HepG2 (cell line): Measurements from ENCODE around the gene FAM216A. TPM values are rescaled to one million over a fixed set of nuclear protein-coding genes. Genes with fewer than 3 reads are reported as not detected.
A peak's percentile ranks its signal among the peaks of the same experiment; 100 is the strongest.

Experiments used
- ATAC-seq: fragments of 200-7000 bp; cut with Tn5 transposase; 3 replicates; pipeline ENCODE4 v1.9.1; 2020; ENCODE audit warnings: mild to moderate bottlenecking, moderate library complexity
- BruUV-seq: library from RNA; stranded (reverse); fragments of 400-500 nt; replicated peaks from 2 replicates; lab custom pipeline; 2021; lab: Mats Ljungman, UMichigan
- CTCF ChIA-PET: fragments of 300-600 bp; formaldehyde crosslinking; extraction: SDS; loops from one replicate; lab custom pipeline; 2021; ENCODE audit warnings: low total read pairs, inconsistent platforms, low intra/inter-chr PET ratio; lab: Yijun Ruan, JAX
- POLR2A ChIA-PET: fragments of 350-600 bp; sonication (Branson Sonifier 250); formaldehyde crosslinking; loops from one replicate; lab custom pipeline; 2020; ENCODE audit warnings: antibody characterized with exemption, inconsistent platforms; lab: Yijun Ruan, JAX
- DNase-seq: peaks from one replicate; pipeline ENCODE4 v3.0.0-alpha.2; 2015; ENCODE audit warnings: low spot score
- FAIRE-seq: peaks from 3 replicates; lab custom pipeline; 2011; peaks lifted over from hg19 to GRCh38; lab: Jason Lieb, UNC
- H2AFZ ChIP-seq: one replicate; pipeline ENCODE4 v1.6.1; 2011; ENCODE audit warnings: low read length, inconsistent platforms
- H3K27ac ChIP-seq: fragments of 300-600 bp; 3 replicates; pipeline ENCODE4 v1.8.0; 2011; ENCODE audit warnings: mixed run types, mild to moderate bottlenecking, mixed read lengths, low read length, inconsistent platforms; ENCODE audit not compliant: insufficient read depth; ENCODE audit errors: extremely low read length
- H3K27me3 ChIP-seq, 2 experiments: fragments of 200-600 bp in 1 of 2; 2 replicates in 1 of 2; 3 replicates in 1 of 2; pipeline versions ENCODE4 v1.6.0 to v1.8.0; 2011; ENCODE audit warnings: low read length in 2 of 2, mild to moderate bottlenecking in 2 of 2, moderate library complexity in 2 of 2, inconsistent platforms in 1 of 2; ENCODE audit not compliant: insufficient read depth in 2 of 2, control insufficient read depth in 1 of 2
- H3K36me3 ChIP-seq, 2 experiments: fragments of 200-600 bp in 1 of 2; replicated peaks in 1 of 2; 2 replicates in 1 of 2; 3 replicates in 1 of 2; pipeline versions ENCODE4 v1.5.1 to v1.8.0; 2011; ENCODE audit warnings: low read length in 2 of 2, inconsistent platforms in 1 of 2; ENCODE audit not compliant: insufficient read depth in 2 of 2, control insufficient read depth in 1 of 2
- H3K4me1 ChIP-seq: 2 replicates; pipeline ENCODE4 v1.5.1; 2012; ENCODE audit warnings: low read length, inconsistent platforms; ENCODE audit not compliant: insufficient read depth
- H3K4me2 ChIP-seq: 2 replicates; pipeline ENCODE4 v1.6.0; 2011; ENCODE audit warnings: low read depth, low read length, inconsistent platforms
- H3K4me3 ChIP-seq, 3 experiments: fragments of 200-600 bp in 1 of 3; sonication (generic), shearing (Covaris generic) in 1 of 3; replicated peaks in 1 of 3; 2 replicates each; pipeline ENCODE4 v1.5.1; 2011 to 2016; ENCODE audit warnings: low read length in 3 of 3, inconsistent platforms in 2 of 3, low read depth in 2 of 3, mild to moderate bottlenecking in 2 of 3, control low read depth in 1 of 3, mixed read lengths in 1 of 3; ENCODE audit not compliant: insufficient read depth in 1 of 3
- H3K79me2 ChIP-seq: one replicate; pipeline ENCODE4 v1.6.1; 2011; ENCODE audit warnings: low read length, inconsistent platforms; ENCODE audit not compliant: insufficient read depth
- H3K9ac ChIP-seq: 2 replicates; pipeline ENCODE4 v1.6.0; 2011; ENCODE audit warnings: mild to moderate bottlenecking, low read depth, low read length, inconsistent platforms; ENCODE audit not compliant: insufficient read depth
- H3K9me3 ChIP-seq: 2 replicates; pipeline ENCODE4 v1.5.1; 2012; ENCODE audit warnings: mild to moderate bottlenecking, low read length
- H4K20me1 ChIP-seq: 2 replicates; pipeline ENCODE4 v1.6.0; 2011; ENCODE audit warnings: inconsistent platforms, mild to moderate bottlenecking, low read length, moderate library complexity; ENCODE audit not compliant: insufficient read depth
- GRHL1 ChIP-seq: sonication (generic); formaldehyde crosslinking; conservative IDR thresholded peaks from 2 replicates; pipeline ENCODE4 v1.8.0; 2022; ENCODE audit warnings: missing genetic modification reagents
- HMGXB3 ChIP-seq: sonication (generic); formaldehyde crosslinking; IDR thresholded peaks from 2 replicates; pipeline ENCODE4 v1.4.0; 2020; ENCODE audit warnings: missing genetic modification reagents, borderline replicate concordance
- MLXIP ChIP-seq: sonication (generic); formaldehyde crosslinking; IDR thresholded peaks from 2 replicates; pipeline ENCODE4 v1.9.0; 2021; ENCODE audit warnings: missing genetic modification reagents, borderline replicate concordance
- NFKBIZ ChIP-seq: IDR thresholded peaks from 2 replicates; pipeline ENCODE4 v1.6.1; 2018; ENCODE audit warnings: missing genetic modification reagents, missing compliant biosample characterization
- ZNF234 ChIP-seq: sonication (generic); formaldehyde crosslinking; conservative IDR thresholded peaks from 2 replicates; pipeline ENCODE4 v1.5.1; 2020; ENCODE audit warnings: mild to moderate bottlenecking, missing genetic modification reagents
- ZNF326 ChIP-seq: sonication (generic); formaldehyde crosslinking; IDR thresholded peaks from 2 replicates; pipeline ENCODE4 v1.4.0; 2020; ENCODE audit warnings: missing genetic modification reagents, borderline replicate concordance
- ZNF574 ChIP-seq: sonication (generic); formaldehyde crosslinking; IDR thresholded peaks from 2 replicates; pipeline ENCODE4 v1.4.0; 2020; ENCODE audit warnings: missing genetic modification reagents
- ZNF761 ChIP-seq: sonication (generic); formaldehyde crosslinking; conservative IDR thresholded peaks from 2 replicates; pipeline ENCODE4 v1.4.0; 2020; ENCODE audit warnings: mild to moderate bottlenecking, missing genetic modification reagents
- ZNF780A ChIP-seq: sonication (generic); formaldehyde crosslinking; IDR thresholded peaks from 2 replicates; pipeline ENCODE4 v1.8.0; 2022; ENCODE audit warnings: mild to moderate bottlenecking, missing genetic modification reagents, moderate library complexity
- WGBS: methylation state at CpG from one replicate; pipeline ENCODE4 v1.1.6; 2017; ENCODE audit warnings: low lambda C conversion rate; 5-methylcytosine and 5-hydroxymethylcytosine counted together
- in situ Hi-C: cut with HindIII; loops from 2 replicates; pipeline ENCODE4 v1.10.0; 2017; ENCODE audit warnings: low pct_unique_long_range_greater_than_20kb; ENCODE audit not compliant: extremely low pct_ligation_motif_present
- intact Hi-C: fragments of 100-400 bp; cut with micrococcal nuclease; formaldehyde crosslinking; loops from one replicate; pipeline ENCODE4 v1.10.0; 2022; ENCODE audit not compliant: unreplicated experiment
- polyA plus RNA-seq, 8 experiments: library from polyadenylated mRNA; depleted of rRNA in 3 of 8; stranded (reverse) in 7 of 8; unstranded in 1 of 8; fragments of >200 nt; fragmentation: Illumina TruSeq in 4 of 8; extraction: Trizol in 4 of 8; gene quantifications; 2 replicates each; pipeline versions ENCODE4 v1.2.1 to v1.2.3, GENCODE V29; 2011 to 2016; ENCODE audit warnings: low read depth in 4 of 8, missing spikeins in 1 of 8, mixed read lengths in 1 of 8; ENCODE audit not compliant: insufficient read depth in 1 of 8
- total RNA-seq, 5 experiments: library from RNA; depleted of rRNA; stranded (reverse); fragments of >200 nt; fragmentation: Illumina TruSeq; extraction: Trizol; gene quantifications; 2 replicates each; pipeline ENCODE4 v1.2.3, GENCODE V29; 2016; ENCODE audit warnings: low read depth in 1 of 5

FAM216A gene
- total and polyA plus RNA-seq, 2 of the 13 experiments (the other 11 are each of a cell fraction or from before 2014, with no cell fraction given), result 20.3 to 31.2 TPM

GRCh38 chr12:110467847-110468213 lies 815 bp upstream of the FAM216A start:
- Histone ChIP-seq H3K36me3 (peaks cover 3 to 20% of the 10 kb centered on the region in 2 experiments; a peak in 3 of 5 replicates), H3K9me3 (no peaks in the 10 kb centered on the region), H3K9ac (peak overlapping the region; percentile 94), H3K4me2 (peak overlapping the region; percentile 96), H3K27me3 (peaks cover 0 to 3% of the 10 kb centered on the region in 2 experiments; a peak in 1 of 5 replicates), H2AFZ (no peak overlapping the region), H3K4me3 (peak overlapping the region; percentile 86 to 92 (median 91)), H3K4me1 (peaks cover 24% of the 10 kb centered on the region), H3K27ac (peak overlapping the region; percentile 81), H4K20me1 (no peaks in the 10 kb centered on the region), H3K79me2 (peaks cover 22% of the 10 kb centered on the region)
- in situ Hi-C loops (no loop called here), intact Hi-C loops (loop anchor here (1.0 to 2.0 kb wide), 3 partner anchors 17 to 231 kb away; partner anchors contain the start of gene ARPC3)
- FAIRE-seq (no peak), DNase-seq (no peak), ATAC-seq (no peak)
- POLR2A ChIA-PET, result interaction anchor here (0.8 to 2.7 kb wide), 16 partner anchors 9 to 275 kb away, joined by 3 to 49 read pairs (median 4); partner anchors contain the start of genes ARPC3, PPP1CC, PPTC7 and RAD9B
- 0% methylated on average over 15 of the region's 15 CpGs for WGBS
- CTCF ChIA-PET, result interaction anchor here (1.3 to 2.1 kb wide), 2 partner anchors 18 to 133 kb away, joined by 4 to 8 read pairs; partner anchors contain the start of gene ARPC3
- BruUV-seq, result no TSS peak
- TF ChIP-seq NFKBIZ (CRISPR knock-in tag) (no peak), ZNF574 (CRISPR knock-in tag) (no peak), ZNF761 (CRISPR knock-in tag) (0 out of 2 replicates have a peak, but pooled peaks have one; percentile 18), ZNF780A (CRISPR knock-in tag) (0 out of 2 replicates have a peak, but pooled peaks have one; percentile 2), ZNF234 (CRISPR knock-in tag) (no peak), GRHL1 (CRISPR knock-in tag) (no peak), ZNF326 (CRISPR knock-in tag) (no peak), MLXIP (CRISPR knock-in tag) (no peak), HMGXB3 (CRISPR knock-in tag) (no peak)
